GM18498 (cell line): Measurements from ENCODE around the gene GUCA1C.

Experiments
- ATAC-seq: cut with Tn5 transposase; IDR thresholded peaks from one replicate; pipeline ENCODE4 v1.9.1; 2021; ENCODE audit warnings: mild to moderate bottlenecking, moderate library complexity; ENCODE audit not compliant: unreplicated experiment

The GUCA1C gene

DNA sequence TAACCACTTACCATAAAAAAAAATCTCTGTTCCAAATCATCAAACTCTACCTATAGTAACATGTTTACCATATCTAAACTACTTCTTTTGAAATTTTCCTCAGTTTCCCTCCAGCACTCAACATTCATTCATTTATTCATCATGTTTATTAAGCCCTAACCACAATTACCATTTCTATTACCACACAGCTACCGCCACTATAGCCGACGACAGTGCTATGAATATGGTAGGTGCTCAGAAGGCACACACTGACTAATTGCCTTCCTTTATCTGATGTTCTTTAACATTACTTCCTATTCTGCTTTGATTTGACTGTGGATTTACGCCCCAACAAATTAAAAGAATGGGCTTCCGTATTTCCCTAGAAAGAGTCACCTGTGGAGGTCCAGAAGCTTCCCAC lies 43.9 kb downstream of the GUCA1C start:
- no peak for ATAC-seq

- no peak for ATAC-seq
These were observed 46.5 kb downstream of the GUCA1C start for GRCh38 chr3:108907194-108907593.

- no peak for ATAC-seq
These were observed 54.1 kb downstream of the GUCA1C start for GRCh38 chr3:108899530-108899929.

DNA sequence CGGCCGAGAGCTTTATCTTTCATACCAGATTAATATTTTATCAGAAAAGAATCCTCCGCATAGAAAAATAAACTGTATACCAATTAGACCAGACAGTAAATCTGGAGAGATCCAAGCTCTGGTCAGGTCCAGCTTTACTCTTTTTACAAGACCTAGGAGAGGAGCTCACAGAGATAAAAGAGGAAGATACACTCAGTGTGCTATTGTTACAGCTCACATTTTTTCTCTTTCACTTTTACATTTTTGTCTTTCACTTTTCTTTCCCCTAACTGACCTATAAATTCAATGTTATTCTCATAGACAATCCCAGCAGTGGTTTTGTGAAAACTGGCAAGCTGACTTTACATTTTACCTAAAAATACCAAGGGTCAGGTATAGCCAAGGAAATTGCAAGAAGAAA lies 55.8 kb downstream of the GUCA1C start:
- peak; percentile 78 for ATAC-seq

- ATAC-seq = no peak
These were observed 58.7 kb downstream of the GUCA1C start for GRCh38 chr3:108894981-108895380.

DNA sequence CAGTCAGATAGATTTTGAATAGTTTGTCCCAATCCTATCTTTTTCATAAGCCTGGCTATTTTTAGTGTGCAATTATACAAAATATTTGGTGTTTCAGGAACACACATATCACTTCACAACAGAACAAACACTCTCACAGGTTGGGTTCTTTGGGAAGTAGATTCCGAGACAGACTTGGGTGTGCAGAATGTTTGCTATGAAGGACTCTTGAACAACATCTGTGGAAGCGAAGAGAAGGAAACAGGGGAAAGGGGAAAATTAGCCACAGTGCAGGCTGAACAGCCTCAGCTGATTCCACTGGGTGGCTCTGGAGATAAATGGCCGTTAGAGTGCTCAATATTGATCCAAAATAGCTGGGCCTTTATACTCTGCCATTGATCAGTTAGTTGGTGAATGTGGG lies 61.8 kb downstream of the GUCA1C start:
- ATAC-seq = no peak

GRCh38 chr3:108887777-108888176 lies 65.9 kb downstream of the GUCA1C start:
- no peak for ATAC-seq

- no peak for ATAC-seq
These were observed 66.6 kb downstream of the GUCA1C start for GRCh38 chr3:108887121-108887520.

- no peak for ATAC-seq
These were observed 70.3 kb downstream of the GUCA1C start for GRCh38 chr3:108883373-108883772.

DNA sequence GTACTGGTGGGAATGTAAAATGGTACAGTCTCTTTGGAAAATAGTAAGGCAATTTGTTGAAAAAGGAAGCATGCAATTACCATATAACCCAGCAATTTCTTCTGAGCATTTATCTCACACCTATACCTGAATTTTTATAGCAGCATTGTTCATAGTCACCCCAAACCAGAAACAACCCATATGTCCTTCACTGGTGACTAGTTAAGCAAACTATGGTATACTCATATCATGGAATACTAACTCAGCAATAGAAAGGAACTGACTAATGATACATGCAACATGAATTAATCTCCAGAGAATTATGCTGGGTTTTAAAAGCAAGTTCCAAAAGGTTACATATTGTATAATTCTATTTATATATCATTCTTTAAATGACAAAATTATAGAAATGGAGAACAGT lies 70.9 kb downstream of the GUCA1C start:
- no peak for ATAC-seq

DNA sequence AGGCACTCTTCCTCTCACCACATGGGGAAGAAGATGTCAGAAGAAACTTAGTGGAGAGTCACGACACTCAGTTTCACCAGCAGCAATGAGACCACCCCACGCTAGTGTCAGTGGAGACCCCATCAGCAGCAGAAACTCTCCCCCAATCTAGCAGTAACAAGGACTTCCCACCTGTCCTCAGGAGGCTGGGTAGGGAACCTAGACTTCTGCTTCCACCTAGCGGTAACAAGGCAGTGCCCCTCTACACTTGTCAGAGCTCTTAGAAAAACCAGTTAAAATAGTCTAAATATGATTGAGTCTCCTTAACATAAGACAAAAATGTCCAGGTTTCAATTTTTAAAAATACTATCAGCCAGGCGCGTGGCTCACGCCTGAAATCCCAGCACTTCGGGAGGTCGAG lies 73.8 kb downstream of the GUCA1C start:
- ATAC-seq = no peak

DNA sequence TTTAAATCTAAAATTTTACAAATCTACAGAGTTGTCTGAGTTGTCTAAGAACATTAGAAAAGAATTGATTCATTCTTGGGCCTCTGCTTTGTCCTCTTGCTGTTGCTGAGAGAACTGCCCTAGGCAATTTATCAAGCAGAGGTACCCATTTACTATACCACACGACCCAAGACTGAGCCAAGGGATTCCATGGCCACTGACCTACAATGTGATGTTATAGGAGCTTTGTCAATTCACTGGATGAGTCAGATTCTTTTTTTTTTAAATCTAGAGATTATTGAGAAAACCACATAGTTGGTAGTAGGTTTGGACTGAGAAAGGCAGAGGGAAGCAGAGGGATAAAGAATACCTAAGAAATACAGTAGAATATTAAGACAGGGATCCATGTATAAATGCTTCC lies 75.8 kb downstream of the GUCA1C start:
- ATAC-seq = no peak

DNA sequence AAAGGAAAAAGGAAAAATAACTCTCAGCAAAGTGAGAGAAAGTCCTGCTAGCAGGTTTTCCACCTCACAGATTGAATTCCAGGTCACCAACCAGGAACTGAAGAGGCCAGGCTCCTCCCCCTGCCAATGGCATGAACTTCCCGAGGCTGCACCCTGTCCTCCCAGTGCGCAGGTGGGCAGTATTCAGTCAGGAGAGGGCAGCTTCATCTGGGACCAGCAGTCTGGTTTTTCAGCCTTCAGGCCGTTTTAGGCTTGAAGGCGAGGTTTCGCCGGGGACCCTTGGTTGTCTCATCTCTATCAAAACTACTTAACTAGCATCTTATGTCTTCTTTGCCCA lies 89.9 kb downstream of the GUCA1C start:
- ATAC-seq = no peak

DNA sequence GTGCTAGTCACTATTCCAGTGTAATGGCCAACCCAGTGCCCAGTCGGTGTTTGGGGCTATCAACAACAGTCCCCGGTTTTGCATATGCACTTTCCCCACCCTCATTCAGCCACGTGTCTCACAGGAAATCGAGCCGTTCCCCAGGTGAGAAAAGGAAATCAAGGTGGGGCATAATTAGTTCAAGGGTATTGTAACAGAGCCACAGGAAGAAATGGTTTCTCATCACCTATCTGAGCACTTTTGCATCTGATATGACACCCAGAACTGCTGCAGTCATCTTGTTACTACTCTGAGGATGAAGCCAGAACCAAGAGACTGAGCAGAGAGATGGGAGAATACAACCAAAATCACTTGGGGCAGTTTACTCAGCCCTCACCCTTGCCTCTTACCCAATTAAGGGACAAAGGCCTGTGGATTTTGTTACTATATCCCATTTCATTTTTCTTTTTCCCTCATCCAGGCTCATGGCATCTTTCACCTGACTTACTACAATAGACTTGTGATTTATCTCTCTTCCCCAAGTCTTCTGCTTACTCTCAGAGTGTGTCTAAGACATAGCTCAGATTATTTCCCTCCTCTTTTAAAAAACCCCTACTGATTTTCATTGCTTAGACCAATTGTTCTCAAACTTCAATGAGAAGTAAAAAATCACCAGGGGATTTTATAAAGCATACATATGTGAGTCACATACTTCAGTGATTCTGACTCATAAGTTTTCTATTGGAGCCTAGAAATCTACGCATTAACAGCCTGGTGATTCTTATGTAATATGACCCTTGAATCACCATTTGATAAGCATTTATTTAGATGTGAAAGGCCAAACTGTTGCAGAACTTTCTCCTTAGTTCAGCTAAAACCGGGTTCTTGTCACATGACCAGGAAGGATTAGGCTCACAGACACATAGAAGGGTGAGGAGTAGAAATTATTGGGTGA lies 90.5 kb downstream of the GUCA1C start:
- no peak for ATAC-seq

GRCh38 chr3:108861401-108861800 lies 92.3 kb downstream of the GUCA1C start:
- no peak for ATAC-seq
